HG02981 (cell line): Measurements from ENCODE around the gene TMEM164.

Experiments
- ATAC-seq: cut with Tn5 transposase; IDR thresholded peaks from one replicate; pipeline ENCODE4 v1.9.1; 2021; ENCODE audit warnings: mild to moderate bottlenecking, moderate library complexity; ENCODE audit not compliant: unreplicated experiment

TMEM164 gene

DNA sequence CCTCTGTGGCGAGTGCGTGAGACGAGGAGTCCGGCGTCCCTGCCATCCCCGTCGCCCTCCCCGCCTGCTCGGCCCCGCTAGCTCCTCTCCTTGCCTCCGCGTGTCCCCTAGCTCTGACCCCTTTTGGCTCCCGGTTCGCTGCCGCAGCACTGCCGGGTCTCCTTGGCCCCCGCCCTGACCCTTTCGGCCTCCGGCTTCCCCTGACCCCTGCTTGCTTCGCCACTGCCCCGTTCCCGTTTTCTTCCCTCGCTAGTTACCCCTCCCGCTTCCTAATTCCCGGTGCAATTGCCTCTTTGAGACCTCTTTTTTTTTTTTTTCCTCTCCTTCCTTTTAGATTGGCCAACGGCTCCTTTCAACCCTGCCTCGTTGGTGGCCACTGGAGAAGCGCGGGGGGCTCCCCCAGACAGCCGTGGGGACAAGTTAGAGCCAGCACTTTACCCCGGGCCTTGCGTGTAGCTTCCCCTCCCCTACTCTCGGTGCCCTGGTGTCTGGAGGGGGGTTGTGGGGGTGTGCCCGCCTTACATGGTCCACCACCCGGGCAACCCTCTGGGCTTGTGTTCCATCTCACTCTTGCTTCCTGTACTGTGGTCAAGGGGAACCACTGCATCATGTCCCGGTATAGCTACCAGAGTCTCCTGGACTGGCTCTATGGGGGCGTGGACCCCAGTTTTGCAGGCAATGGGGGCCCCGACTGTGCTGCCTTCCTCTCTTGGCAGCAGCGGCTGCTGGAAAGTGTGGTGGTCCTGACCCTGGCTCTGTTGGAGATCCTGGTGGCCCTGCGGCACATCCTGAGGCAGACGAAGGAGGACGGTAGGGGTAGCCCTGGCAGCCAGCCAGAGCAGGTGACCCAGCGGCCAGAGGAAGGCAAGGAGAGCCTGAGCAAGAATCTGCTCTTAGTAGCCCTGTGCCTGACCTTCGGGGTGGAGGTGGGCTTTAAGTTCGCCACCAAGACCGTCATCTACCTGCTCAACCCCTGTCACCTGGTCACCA lies 548 bp downstream of the TMEM164 start:
- peak; percentile 13 for ATAC-seq

DNA sequence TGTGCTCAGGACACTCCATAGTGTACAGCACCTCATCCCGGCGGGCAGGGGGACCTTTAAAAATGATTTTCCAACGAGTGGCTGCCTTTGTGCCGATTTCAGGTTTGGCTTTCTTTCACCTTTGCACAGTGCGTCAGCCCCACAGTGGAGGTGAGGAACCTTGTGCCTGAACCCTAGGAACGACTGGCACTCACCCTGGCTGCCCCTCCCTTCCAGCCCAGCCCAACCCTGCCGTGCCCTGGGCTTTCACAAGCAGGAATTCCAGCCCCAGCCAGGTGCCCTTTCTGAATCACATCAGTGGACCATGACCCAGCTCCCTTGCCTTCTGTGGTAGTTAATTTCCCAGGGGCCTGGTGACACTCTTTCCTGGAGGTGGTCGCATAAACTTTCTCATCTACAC lies 1.3 kb downstream of the TMEM164 start:
- ATAC-seq, result no peak

DNA sequence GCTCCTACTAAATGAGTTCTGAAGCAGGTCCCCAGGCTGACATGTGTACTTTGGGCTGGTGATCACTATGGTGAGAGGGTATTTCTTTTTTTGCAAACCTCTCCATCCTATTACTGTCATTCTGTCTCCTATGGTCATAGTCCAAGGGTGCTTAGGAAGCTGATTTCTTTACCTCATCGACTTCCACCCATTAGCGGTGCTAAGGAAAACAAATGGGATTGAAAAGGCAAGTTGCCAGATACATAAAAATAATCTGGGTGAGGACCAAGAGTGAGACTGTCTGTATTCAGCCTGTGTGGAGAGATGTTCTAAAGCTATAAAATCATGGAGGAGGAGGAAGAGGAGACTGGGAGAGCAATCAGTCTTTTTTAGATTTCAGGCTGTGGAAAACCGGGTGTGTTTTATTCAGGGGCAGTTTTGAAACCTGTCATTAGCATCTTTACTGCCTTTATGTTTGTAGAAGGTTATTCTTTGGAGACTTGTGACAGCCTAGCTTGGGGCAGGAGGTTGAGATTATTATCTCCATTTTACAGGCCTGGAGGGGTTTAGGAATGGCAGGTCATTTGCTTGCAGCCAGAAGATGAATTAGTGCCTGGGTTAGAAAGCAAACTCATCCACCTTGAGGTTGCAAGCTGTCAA lies 1.9 kb downstream of the TMEM164 start:
- ATAC-seq, result no peak

DNA sequence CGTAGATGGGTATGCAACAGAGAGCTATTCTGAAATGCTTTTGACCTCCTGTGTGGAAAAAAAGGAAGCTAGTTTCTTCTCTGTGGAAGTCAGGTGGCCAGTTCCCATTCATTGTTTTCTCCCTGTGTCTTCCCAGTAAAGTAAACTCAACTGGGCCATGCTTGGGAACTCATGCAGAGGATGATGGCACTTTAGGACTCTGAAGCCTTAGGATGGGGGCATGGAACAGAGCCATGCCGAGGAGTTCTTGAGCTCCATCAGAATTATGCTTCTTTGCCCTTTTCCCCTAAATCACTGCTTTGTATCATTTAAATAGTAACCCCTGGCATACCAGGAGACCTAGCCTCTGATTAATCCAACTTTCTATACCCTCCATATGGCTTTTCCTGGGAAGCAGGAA lies 3.2 kb downstream of the TMEM164 start:
- no peak for ATAC-seq

DNA sequence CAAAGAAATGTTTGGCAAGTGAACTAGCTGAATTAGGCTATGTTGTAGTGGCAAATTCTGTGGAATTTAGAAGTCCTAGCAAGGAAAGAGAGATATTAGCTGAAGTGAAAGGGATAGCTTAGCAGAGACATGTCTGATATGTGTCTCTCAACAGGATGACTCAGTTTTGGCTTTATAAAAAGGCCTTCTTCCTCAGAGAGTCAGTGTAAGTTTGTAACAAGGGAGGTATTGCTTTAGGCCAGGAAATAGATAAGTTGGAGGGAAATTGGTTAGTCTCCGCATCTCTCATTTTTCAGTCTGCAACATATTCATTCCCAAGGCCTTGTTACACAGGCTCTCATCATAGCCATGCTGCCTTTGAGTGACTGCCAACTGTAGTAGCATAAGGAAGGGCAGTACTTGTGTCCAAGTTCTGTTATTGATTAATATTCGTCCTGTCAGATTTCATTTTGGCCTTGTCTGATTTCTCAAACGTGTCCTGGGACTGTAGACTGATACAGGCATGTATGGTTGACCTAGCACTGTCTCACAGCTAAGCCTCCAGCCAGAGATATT lies 4.0 kb downstream of the TMEM164 start:
- no peak for ATAC-seq

DNA sequence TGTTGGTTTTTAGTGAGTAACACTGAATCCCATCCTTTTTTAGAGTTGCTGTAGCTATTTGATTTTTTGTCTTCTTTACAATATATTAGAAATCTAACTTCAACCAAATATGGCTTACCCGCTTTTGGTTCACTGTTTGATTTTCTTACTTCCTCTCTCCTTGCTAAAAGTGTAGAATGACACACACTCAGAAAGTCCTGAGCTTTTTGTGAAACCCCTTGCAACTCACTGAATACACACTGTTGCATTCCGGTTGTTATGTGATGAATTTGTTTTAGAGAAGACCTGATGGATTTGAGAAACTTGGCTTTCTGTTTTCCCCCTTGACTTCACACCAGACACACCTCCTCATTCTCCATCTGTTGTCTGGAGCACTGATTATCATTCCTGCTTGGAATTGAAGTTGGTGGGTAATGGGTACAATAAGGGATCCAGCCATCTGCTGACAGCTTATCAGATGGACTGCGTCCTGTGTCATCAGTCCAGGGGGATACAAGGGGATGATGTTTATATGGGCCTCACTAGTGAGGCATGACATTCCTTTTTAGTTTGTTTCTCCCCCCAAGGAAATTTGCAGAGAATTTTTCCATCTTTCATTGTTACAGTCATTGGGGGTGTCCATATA lies 5.2 kb downstream of the TMEM164 start:
- no peak for ATAC-seq

DNA sequence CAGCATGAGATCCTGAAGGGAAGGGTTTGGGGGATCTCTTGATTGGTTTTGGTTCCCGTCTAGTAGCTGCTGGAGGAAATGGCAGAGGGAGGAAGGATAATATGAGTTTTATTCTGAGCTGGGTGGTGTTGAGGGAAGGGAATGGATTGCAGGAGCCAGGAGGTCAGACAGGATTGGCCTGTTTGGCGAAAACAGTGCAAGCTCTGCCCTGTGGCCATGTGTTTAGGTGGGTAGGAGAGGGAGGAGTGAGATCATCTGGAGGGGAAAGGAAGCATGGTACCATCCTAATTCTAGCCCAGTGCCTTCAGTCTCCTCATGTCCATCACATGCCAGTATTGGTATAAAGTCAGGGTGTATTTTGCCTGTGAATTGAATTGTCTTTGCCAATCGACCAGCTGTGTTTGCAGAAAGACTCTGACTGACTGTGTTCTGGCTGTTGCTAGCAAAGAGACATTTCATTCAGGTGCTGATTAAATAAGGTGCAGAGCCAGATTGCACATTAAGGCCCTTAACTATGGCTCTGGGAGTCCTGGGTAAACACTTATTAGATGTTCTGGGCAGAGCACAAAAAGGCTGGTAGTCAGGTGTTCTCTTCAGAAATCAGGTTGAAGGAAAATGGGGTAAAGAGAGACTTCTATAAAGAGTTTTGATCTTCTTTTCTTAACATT lies 10.0 kb downstream of the TMEM164 start:
- ATAC-seq, result no peak

DNA sequence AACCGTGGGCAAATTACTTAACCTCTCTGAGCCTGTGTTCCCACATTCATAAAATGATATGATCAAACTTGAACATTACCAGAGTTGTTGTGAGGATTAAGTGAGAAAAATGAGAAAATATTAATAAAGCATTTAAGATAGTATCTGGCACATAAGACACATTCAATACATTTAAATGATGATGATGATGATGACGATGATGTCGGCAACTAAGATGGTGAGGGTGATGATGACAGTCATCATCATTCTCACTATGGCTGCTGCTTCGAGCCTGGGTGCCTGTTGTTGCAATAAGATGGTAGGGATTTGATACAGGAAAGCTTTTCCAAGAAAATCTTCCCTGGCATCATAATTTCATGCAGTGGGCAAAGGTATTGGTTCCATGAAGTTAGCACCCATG lies 11.1 kb downstream of the TMEM164 start:
- ATAC-seq, result no peak

DNA sequence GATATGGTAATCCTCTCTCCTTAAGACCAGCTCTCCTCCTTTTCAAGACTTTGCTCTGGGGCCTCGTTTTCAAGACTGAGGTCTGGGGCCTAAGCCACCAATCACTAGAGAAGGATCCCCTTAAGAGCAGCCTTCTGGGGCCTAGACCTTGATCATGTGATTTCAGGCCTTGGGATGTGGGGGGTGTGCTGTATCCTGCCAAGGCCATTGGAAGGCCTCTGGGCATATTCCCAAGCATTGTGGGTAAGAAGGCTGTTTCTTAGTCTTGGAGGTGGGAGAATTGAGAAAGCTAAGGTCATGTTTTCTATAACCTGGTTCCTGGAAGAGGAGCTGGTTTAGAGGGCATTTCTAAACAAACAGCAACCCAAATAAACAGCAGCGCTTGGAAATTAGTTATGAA lies 12.1 kb downstream of the TMEM164 start:
- no peak for ATAC-seq

DNA sequence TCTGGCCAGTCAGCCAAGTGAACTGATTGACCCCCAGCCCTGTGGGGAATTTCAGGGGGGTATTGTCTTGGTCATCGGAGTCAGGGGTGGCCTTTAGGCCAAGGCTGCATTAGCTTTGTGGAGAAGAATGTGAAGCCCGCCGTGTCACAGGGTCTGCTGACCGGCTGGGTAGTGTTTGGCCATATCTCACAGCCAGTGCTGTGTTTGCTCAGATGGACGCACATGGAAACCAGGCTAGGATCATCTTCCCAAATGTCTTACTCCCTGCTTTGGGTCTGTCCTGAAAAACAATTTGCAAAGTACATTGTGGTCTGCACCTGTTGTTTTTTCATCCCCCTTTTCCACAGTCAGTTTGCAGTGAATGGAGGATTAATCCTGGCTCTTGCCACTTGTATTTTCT lies 13.0 kb downstream of the TMEM164 start:
- ATAC-seq, result no peak

DNA sequence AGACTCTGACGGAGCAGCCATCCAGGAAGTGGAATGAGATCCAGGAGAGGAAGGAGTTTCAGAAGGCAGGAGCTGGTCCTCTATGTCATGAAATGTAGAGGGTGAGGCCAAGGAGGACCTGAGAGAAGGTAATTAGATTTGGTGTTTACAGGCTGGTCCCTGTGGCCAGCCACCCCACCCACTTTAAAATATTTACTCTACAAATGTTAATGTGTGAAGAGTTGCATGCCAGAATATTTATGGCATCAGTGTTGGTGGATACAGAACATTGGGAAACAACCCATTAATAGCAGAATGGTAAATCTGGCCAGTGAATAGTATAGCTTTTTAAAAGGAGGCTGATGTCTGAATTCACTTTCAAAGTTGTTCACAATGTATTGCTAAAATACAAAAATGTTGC lies 17.6 kb downstream of the TMEM164 start:
- ATAC-seq, result no peak

DNA sequence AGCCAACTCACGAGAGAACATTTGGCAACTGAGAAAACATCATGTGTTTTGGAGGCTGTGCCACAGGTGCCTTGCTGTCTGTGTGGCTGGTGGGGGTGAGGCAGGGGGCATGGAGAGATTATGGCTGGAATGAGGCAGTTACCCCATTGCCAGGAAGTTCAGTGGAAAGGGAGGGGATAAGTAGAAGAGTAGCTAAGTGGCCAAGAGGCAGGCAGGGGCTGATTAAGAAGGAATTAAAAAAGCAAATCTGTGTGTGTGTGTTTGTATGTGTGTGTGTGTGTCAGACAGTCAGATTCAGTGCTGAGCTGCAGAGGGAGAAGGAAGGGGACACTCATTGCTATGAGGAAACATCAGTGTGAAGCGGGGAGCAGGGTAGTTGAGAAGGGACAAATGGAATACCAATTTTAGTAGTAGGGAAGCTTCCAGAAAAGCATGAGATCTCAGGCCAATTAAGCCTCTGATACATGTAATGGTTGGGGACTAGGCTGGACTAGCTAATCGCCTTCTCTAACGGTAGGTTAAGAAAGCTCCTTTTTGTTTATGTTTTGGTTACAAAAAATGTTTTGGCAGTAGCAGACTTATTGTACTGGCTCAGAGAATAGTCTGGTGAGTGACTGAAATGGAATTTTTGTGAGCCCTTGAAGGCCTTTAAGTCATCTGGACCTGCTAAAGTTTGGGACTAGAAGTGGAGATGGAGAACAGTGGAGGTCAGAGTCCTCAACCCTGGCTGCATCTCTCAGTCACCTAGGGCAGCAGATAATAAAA lies 18.5 kb downstream of the TMEM164 start:
- ATAC-seq, result no peak

DNA sequence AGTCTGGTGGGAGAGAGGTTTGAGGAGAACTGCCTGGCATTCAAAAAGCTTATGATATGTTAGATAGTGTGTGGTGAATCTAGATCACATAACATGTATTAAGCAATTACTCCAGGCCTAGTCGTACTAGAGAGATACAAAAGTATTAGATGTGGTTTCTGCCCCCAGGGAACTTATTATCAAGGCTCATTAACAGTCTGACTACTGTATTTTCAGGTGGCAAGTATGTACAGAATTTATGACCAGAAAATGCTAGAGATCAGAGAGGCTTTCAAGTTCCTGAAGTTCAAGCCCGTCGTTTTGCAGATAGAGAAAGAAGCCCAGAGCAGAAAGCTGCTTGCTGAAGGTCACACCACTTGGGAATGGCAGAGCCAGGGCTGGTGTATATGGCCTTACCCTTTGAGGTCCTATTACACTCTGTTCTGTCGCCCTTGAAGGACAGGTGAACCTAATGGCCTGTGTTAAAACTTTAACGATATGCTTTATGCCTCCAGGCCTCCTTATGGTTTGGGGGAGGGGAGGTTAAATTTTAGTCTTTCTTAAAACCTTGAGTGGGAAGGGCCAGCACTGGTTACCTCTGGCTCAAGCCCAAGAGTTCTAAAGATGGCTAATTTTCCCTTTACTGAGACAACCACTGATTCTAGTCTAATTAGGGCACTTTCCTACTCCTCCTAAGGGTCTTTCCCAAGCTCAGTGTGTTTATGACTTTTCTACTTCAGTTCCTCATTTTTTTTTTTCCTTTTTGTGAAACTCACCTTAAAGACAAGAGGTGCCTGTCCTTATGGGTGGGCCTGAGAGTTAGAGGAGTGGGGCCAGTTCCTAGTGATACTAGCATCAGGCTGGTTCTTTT lies 19.9 kb downstream of the TMEM164 start:
- ATAC-seq, result no peak

DNA sequence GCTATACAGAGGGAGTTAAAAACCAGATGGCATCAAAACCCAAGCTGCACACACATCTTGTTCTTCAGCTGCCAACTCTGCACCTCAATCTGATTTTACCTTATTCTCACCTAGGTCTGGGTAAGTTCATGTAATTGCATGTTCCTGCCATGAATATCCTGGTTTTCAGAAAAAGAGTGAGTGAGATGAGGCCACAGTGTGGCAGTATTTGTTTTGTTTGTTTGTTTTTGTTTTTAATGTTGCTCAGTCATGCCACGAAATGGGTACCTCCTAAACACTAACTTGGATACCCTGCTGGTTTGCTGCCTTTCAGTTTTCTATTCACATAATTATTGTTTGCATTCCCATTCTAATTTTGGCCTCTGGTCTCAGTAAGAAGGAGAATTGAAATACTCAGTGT lies 22.5 kb downstream of the TMEM164 start:
- ATAC-seq, result no peak

DNA sequence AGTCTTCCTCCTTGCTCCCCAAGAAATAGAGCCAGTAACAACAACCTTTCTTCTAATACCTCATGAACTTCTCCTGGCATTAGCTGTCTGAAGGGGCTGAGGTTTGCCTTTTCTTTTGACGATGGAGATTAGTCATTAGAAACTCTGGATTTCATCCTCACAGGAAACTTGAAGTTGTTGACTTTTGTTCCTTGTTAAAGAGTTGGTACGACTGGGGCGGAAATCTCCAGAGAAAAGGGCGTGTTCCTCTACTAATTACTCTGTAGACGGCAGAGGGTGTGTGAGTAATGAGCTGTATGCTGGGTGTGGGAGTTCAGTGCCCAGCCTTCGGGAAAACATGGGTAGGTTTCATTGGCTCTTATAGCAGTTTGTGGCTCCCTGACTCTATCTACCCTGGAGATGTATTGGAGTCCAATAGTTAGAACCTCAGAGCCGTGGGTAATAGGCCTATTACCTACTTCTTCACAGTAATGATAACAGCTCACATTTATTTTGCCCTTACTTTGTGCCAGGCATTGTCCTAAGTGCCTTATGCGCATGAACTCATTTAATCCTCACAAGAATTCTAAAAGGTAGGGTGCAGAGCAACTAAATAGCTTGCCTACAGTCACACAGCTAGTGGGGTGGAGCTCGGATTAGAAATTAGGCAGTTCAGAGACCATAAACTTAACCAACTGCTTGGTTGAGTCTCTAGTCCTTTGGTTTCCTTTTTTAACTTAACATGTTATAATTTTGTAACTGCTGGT lies 23.4 kb downstream of the TMEM164 start:
- no peak for ATAC-seq

DNA sequence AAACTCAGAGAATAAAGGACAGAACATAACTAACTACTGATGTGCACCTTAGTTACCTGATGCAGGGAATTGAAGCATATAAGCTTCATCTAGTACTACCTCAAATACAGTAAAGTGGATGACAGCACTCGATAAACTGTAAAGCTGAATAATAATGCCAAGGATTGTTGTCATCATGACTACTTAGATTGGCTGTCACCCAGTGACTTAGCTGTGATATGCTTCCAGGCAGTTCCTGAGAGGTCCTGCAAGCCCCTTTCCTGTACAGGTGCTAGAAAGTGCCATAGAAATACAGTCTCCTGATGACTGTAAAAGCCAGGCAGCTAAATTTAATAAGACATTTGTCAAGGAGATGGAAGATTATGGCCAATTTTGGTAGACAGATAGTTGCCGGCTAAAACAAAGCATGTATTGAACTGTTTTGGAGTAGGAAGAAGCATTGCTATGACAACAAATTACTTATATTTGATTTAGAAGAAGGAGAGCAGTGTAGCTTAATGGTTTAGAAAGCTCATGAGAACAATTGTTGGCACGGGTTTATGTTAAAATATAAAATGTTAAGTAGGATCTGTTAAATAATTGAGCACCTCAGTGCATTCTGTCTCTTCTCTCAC lies 29.7 kb downstream of the TMEM164 start:
- no peak for ATAC-seq

DNA sequence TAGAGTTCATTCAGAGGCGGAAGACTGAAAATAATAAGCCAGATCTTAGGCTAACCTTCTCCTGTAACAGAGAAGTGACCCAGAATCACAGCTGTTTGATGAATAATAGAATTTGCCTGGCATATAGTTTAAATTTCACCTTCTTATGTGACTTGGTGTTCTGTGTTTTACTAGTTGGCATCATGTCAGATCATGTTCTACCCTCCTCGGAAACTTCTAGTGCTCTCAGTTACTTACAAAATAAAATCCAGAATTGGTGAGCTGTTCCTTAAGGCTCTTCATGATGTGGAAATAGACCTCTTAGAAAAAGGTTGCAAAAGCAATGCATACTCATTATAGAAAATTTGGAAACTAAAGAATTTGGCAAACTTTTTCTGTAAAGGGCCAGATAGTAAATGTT lies 31.1 kb downstream of the TMEM164 start:
- no peak for ATAC-seq
